NCI-H2196 treated with DMSO at 0.1 percent for 48 hours (cell line): ENCODE data around the gene IBTK.
"Not testable (repeated sequence)": the region's sequence is repeated elsewhere in the genome, so short reads cannot be mapped to it uniquely, and the experiment has no call there.

Experiments used
- DNase-seq: peaks from one replicate; lab custom pipeline; 2025; ENCODE audit not compliant: unreplicated experiment; lab: John Stamatoyannopoulos, UW

The IBTK gene

GRCh38 chr6:82182756-82183155, 64.8 kb downstream of the IBTK start:
- no peak for DNase-seq

GRCh38 chr6:82179415-82179814, 68.1 kb downstream of the IBTK start:
- DNase-seq: no peak

- no peak for DNase-seq
These were observed 68.8 kb downstream of the IBTK start for GRCh38 chr6:82178759-82179112.

GRCh38 chr6:82178077-82178758, 69.3 kb downstream of the IBTK start:
- no peak for DNase-seq

GRCh38 chr6:82176616-82177015, 70.9 kb downstream of the IBTK start:
- no peak for DNase-seq

GRCh38 chr6:82172594-82172993, 75.0 kb downstream of the IBTK start:
- DNase-seq: no peak

- DNase-seq: no peak
These were observed 78.2 kb downstream of the IBTK start for GRCh38 chr6:82169138-82169876.

- DNase-seq: no peak
These were observed 81.1 kb downstream of the IBTK start for GRCh38 chr6:82166493-82166892.

GRCh38 chr6:82160255-82160990, 87.1 kb downstream of the IBTK start:
- DNase-seq: no peak

GRCh38 chr6:82152786-82153185, 94.8 kb downstream of the IBTK start:
- DNase-seq: not testable (repeated sequence)

GRCh38 chr6:82151147-82151546, 96.4 kb downstream of the IBTK start:
- not testable (repeated sequence) for DNase-seq

GRCh38 chr6:82145926-82146452, 101.6 kb downstream of the IBTK start:
- no peak for DNase-seq

GRCh38 chr6:82144852-82145340, 102.6 kb downstream of the IBTK start:
- DNase-seq: no peak

- DNase-seq: no peak
These were observed 103.3 kb downstream of the IBTK start for GRCh38 chr6:82144007-82144851.

- DNase-seq: no peak
These were observed 104.5 kb downstream of the IBTK start for GRCh38 chr6:82143041-82143481.

GRCh38 chr6:82142524-82142923, 105.0 kb downstream of the IBTK start:
- DNase-seq: no peak

- DNase-seq: no peak
These were observed 109.3 kb downstream of the IBTK start for GRCh38 chr6:82138075-82138791.

GRCh38 chr6:82131441-82131840, 116.1 kb downstream of the IBTK start:
- no peak for DNase-seq

GRCh38 chr6:82129797-82130196, 117.7 kb downstream of the IBTK start:
- no peak for DNase-seq

- DNase-seq: not testable (repeated sequence)
These were observed 118.6 kb downstream of the IBTK start for GRCh38 chr6:82128973-82129372.
